LoVo (cell line): Measurements from ENCODE around the gene TPD52L1.
"Not testable (repeated sequence)": the region's sequence is repeated elsewhere in the genome, so short reads cannot be mapped to it uniquely, and the experiment has no call there.

Experiments used
- DNase-seq: peaks from one replicate; pipeline ENCODE4 v3.0.0-alpha.2; 2016; ENCODE audit warnings: low spot score

The TPD52L1 gene

GRCh38 chr6:125273965-125274364 lies 120.4 kb downstream of the TPD52L1 start:
- DNase-seq: no peak

DNA sequence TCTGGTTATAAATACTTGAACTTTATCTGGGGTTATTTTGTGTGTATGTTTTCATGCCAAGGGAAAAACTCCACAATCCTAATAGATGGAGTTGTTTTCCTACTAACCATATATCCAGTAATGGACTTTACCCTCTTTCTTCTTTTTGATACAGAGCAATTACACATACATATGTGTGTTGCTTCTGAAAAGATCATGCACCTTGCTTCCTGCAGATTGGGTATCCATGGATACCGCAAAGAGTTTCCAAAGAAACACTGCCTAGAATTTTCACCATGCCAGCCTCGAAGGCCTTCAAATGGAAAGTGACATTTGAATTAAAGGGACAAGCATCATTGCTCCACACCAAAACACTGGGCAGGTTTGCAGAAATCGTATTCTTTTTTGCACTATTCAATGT lies 121.4 kb downstream of the TPD52L1 start:
- no peak for DNase-seq

DNA sequence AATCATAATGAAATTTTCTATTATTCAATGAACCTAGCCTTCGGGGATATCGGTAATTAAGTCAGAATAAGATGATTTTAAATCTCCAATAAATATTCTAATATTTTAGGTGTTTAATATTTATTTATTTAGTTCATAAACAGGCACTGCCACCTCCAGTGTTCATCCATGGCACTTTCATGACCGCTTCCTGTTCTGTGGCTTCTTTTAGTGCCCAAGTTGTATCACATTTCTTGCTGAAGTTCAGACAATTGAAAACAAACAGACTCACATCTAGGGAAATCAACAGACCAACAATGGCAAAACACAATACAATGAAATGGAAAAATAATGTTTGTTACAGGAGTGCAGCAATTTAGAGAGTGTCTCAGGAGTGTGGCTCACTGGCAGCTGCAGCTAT lies 122.2 kb downstream of the TPD52L1 start:
- no peak for DNase-seq

DNA sequence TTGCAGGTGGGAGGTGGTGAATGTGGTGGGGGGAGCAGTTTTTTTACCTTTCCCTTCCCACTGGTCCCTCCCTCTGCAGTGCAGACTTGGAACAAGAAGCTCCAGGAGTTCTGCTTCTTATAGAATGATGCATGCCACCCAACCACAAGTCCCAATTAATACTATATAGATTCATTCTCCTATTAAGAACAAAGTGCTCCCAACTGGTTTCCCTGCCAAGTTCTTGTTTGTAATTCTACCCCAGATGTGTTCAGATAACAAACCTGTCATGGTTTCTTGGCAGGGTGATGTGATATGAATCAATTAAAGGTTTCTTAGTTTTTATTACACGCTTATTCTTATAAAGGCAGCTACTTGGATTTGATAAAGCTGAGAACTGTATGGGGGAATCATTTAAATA lies 124.3 kb downstream of the TPD52L1 start:
- no peak for DNase-seq

- no peak for DNase-seq
Observed at GRCh38 chr6:125279961-125280360, 126.4 kb downstream of the TPD52L1 start.

GRCh38 chr6:125280370-125281035 lies 126.9 kb downstream of the TPD52L1 start:
- DNase-seq: not testable (repeated sequence)

- not testable (repeated sequence) for DNase-seq
Observed at GRCh38 chr6:125282470-125282869, 128.9 kb downstream of the TPD52L1 start.

GRCh38 chr6:125285353-125285752 lies 131.8 kb downstream of the TPD52L1 start:
- DNase-seq: no peak

DNA sequence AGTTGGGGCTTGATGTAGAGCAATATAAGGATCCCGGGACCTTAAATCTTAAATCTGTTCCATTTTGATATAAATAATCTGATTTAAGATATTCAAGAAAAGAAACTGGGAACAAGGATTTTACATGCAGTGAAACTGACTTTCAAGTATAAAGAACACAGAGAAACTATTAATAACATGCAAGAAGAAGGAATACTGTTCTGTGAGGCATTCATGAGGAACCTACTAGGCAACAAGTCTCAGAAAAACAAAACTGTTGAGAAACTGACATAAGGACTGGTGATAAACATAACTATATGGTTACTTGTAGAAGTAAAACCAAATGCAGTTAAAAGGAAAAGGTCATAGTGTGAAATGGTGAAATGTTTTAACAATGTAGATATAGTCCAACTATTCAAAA lies 132.4 kb downstream of the TPD52L1 start:
- DNase-seq: no peak

- DNase-seq: no peak
Observed at GRCh38 chr6:125287718-125288117, 134.1 kb downstream of the TPD52L1 start.

- no peak for DNase-seq
Observed at GRCh38 chr6:125293587-125293986, 140.0 kb downstream of the TPD52L1 start.

DNA sequence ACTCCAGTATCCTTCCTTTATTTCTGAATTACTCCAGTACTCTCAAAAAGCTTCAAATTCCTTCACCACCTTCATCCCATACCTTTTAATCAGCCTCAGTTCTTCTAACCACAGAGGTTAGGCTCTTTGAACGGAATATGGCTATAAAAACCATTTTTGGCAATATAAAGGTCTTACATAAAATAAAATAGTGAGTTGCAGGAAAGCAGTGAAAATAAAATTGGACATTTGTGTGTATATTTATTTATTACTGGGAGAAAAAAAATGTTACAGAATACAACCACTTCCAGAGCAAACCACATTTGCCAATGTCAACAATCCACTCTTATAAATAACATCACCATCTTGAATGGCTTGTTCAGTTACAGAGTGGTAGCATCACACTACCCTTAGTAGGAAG lies 140.5 kb downstream of the TPD52L1 start:
- DNase-seq: no peak

GRCh38 chr6:125294925-125295324 lies 141.4 kb downstream of the TPD52L1 start:
- DNase-seq: no peak

- DNase-seq: no peak
Observed at GRCh38 chr6:125296471-125296870, 142.9 kb downstream of the TPD52L1 start.

DNA sequence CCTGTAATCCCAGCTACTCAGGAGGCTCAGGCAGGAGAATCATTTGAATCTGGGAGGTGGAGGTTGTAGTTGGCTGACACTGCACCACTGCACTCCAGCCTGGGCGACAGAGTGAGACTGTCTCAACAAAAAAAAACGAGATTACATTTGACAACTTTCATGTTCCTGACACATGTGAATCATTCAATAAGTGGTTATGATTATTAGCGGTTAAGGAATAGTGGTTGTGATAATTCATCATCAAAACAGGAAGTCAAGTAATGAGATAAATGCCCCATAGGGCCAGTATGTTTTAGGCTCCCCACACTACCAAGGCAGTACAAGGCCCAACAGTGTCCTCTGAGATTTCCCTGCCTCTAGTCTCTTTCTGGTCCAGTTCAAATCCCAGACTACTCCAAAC lies 145.7 kb downstream of the TPD52L1 start:
- no peak for DNase-seq

- DNase-seq: no peak
Observed at GRCh38 chr6:125300992-125301434, 147.4 kb downstream of the TPD52L1 start.

DNA sequence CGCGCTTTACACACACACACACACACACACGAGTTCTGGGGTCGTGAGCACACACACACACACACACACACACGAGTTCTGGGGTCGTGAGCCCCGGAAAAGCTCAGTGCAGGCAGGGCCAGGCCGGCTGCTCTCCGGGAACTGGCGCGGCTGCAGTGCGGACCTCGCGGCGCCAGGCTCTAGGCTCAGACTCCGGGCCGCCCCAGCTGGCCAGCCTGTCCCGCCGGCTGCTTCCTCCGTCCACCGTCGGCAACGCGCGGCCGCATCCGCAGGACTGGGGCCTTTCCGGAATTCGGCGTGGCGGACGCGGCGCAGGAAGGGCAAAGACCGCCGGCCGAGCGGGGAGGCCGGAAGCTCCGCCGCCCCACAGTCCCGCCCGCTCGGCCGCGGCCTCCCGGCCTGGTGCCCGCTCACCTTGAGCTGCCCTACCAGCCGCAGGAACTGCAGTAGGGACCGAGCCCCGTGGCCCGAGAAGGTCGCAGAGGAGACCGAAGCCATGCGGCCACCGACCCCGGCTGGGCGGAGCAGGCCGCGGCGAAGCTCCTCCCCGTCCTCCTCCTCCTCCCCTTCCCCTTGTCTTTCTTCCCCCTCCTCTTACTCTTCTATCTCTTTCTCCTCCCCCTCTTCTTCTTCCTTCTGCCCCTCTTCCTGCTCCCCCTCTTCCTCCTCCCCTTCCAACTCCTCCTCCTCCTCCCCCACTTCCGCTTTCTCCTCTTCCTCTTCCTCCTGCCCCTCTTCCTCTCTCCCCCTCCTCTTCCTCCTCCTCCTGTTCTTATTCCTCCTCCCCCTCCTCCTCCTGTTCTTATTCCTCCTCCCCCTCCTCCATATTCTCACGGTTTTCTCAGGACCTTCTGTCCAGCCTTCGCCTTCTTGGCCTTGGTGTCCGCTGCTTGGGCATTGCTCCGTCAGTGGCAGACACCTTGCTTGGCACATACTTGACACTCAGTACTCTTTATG lies 148.1 kb downstream of the TPD52L1 start, which contains the start of gene HDDC2:
TSS of gene HDDC2 (minus strand) at position 533 of the 957 bp plus-strand sequence. CDS start at position 498, 35 bp downstream.
- DNase-seq: peak; percentile 56

DNA sequence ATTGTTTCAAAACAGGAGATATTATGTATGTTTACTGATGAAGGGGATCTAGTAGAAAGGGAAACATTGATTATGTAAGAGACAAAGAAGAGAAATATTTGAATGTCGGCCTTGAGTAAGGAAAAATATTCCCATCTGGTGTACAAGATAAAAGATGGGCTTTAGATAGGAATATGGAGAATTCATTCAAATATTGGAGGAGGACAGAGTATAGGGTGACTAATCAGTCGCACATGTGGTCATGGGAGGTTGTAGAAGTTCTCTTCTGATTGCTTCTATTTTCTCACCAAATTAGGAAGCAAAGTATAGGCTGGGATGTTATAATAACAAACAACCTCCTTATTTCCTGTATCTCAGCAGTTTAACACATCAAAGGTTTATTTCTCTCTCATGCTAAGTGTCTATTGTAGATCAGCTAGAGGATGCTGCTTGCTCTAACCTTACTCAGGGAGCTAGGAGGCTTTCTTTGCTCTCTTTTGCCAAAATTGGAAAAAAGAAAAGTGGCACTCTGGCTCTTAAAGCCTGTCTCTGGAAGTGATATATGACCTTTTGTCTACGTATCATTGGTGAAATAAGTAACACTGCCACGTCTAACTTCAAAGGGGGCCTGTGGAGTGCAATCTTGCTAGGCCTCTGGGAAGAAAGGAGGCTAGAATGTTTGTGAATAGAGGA lies 149.4 kb downstream of the TPD52L1 start:
- no peak for DNase-seq

DNA sequence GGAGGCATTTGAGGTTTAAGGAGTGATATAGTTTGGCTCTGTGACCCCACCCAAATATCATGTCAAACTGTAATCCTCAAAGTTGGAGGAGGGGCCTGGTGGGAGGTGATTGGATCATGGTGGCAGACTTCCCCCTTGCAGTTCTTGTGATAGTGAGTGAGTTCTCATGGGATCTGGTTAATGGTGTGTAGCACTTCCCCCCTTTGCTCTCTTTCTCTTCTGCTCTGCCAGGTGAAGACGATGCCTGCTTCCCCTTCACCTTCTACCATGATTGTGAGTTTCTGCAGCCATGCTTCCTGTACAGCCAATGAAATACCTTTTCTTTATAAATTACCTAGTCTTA lies 149.9 kb downstream of the TPD52L1 start:
- no peak for DNase-seq

- no peak for DNase-seq
Observed at GRCh38 chr6:125304970-125305660, 151.5 kb downstream of the TPD52L1 start.

- no peak for DNase-seq
Observed at GRCh38 chr6:125306756-125307149, 153.2 kb downstream of the TPD52L1 start.
